Measurements from ENCODE around the gene PSMB9.

PSMB9 gene

GRCh38 chr6:32827025-32827424 lies 27.0 kb upstream of the PSMB9 start:
- Histone ChIP-seq H3K27ac (replicated peaks) (no peak overlapping the region), H3K4me3 (replicated peaks; ENCODE audit: insufficient read depth, low read length) (no peak overlapping the region), H3K27me3 (ENCODE audit: insufficient read depth, poor library complexity, severe bottlenecking) (no peaks in the 10 kb centered on the region)
- no peak for TF ChIP-seq GABPA (IDR thresholded peaks at IDR 0.05; ENCODE audit: low read depth)
- TF ChIP-seq CTCF (IDR thresholded peaks at IDR 0.05; ENCODE audit: insufficient read depth, low read length) = no peak
- no peak for TF ChIP-seq REST (IDR thresholded peaks at IDR 0.05; ENCODE audit: insufficient replicate concordance, low read depth)
- TF ChIP-seq POLR2AphosphoS5 (IDR thresholded peaks at IDR 0.05; ENCODE audit: low read depth) = no peak
- no peak for TF ChIP-seq SPI1 (IDR thresholded peaks at IDR 0.05; ENCODE audit: borderline replicate concordance, low read depth)
- DNase-seq (ENCODE audit: low read depth in 1 of 2, low spot score in 1 of 2) = no peak

- no peak overlapping the region for H3K4me3 ChIP-seq (replicated peaks; ENCODE audit: insufficient read depth, low read length)
- DNase-seq (ENCODE audit: low read depth in 1 of 2, low spot score in 1 of 2) = no peak
- no peak overlapping the region for H3K27ac ChIP-seq (replicated peaks)
- no peaks in the 10 kb centered on the region for H3K27me3 ChIP-seq (ENCODE audit: insufficient read depth, poor library complexity, severe bottlenecking)
- TF ChIP-seq GABPA (IDR thresholded peaks at IDR 0.05; ENCODE audit: low read depth) (no peak), SPI1 (IDR thresholded peaks at IDR 0.05; ENCODE audit: borderline replicate concordance, low read depth) (no peak), CTCF (IDR thresholded peaks at IDR 0.05; ENCODE audit: insufficient read depth, low read length) (no peak), POLR2AphosphoS5 (IDR thresholded peaks at IDR 0.05; ENCODE audit: low read depth) (no peak), REST (IDR thresholded peaks at IDR 0.05; ENCODE audit: insufficient replicate concordance, low read depth) (no peak)
These were observed 24.5 kb upstream of the PSMB9 start for GRCh38 chr6:32829495-32829894.

- Histone ChIP-seq H3K4me3 (replicated peaks; ENCODE audit: insufficient read depth, low read length) (no peak overlapping the region), H3K27ac (replicated peaks) (no peak overlapping the region), H3K27me3 (ENCODE audit: insufficient read depth, poor library complexity, severe bottlenecking) (no peaks in the 10 kb centered on the region)
- no peak for TF ChIP-seq POLR2AphosphoS5 (IDR thresholded peaks at IDR 0.05; ENCODE audit: low read depth)
- no peak for TF ChIP-seq SPI1 (IDR thresholded peaks at IDR 0.05; ENCODE audit: borderline replicate concordance, low read depth)
- TF ChIP-seq REST (IDR thresholded peaks at IDR 0.05; ENCODE audit: insufficient replicate concordance, low read depth) = no peak
- no peak for TF ChIP-seq GABPA (IDR thresholded peaks at IDR 0.05; ENCODE audit: low read depth)
- no peak for TF ChIP-seq CTCF (IDR thresholded peaks at IDR 0.05; ENCODE audit: insufficient read depth, low read length)
- DNase-seq (ENCODE audit: low read depth in 1 of 2, low spot score in 1 of 2) = no peak
These were observed 24.0 kb upstream of the PSMB9 start for GRCh38 chr6:32830017-32830416.
